Thyroid gland (tissue), 4 donors: ENCODE results near the gene PCCA.

Experiments
- CTCF ChIP-seq, 6 experiments: fragments of 200-600 bp in 3 of 6; fragments of 450-650 bp in 3 of 6; sonication (generic) in 3 of 6; IDR thresholded peaks; one replicate each; pipeline ENCODE4 v1.5.1; 2016 to 2019; ENCODE audit warnings: antibody characterized with exemption in 6 of 6, mild to moderate bottlenecking in 2 of 6, inconsistent platforms in 1 of 6, moderate library complexity in 1 of 6
- POLR2A ChIP-seq, 2 donors: fragments of 450-650 bp; IDR thresholded peaks; one replicate each; pipeline ENCODE4 v1.6.1; 2017; ENCODE audit warnings: antibody characterized with exemption in 2 of 2, mild to moderate bottlenecking in 2 of 2, moderate library complexity in 1 of 2

DNA sequence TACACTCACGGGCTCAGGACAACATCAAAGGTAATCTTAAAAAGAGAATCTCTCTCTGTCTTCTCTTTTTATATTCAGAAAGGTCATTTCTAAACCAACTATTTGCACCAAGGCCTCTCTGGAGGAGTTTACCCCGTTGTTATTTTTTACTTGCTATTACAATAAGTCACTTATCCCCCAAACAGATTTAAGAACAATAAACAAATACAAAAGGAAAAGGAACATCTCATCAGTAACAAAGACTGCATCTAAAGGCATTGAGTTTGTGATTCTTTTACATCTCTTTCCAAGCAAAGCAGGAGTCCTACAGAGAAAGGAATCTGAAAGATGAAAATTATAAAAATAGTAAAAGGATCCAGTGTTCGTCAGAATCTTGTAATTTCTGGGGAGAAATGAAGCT is 424.3 kb downstream of the PCCA start:
- no peak for TF ChIP-seq CTCF (IDR thresholded peaks at IDR 0.05)
- TF ChIP-seq POLR2A (IDR thresholded peaks at IDR 0.05), result no peak
